Uterus (tissue), 2 donors: ENCODE measurements around the gene CELA3A.
"Not testable (repeated sequence)": the region's sequence is repeated elsewhere in the genome, so short reads cannot be mapped to it uniquely, and the experiment has no call there.

ENCODE experiments used
- CTCF ChIP-seq, 4 experiments: fragments of 200-600 bp in 2 of 4; fragments of 450-650 bp in 2 of 4; sonication (generic) in 2 of 4; IDR thresholded peaks; one replicate each; pipeline ENCODE4 v1.5.1; 2016 to 2019; ENCODE audit warnings: antibody characterized with exemption in 4 of 4, mild to moderate bottlenecking in 2 of 4, moderate library complexity in 1 of 4
- POLR2A ChIP-seq, 2 donors: fragments of 450-650 bp; IDR thresholded peaks; one replicate each; pipeline ENCODE4 v1.6.1; 2016; ENCODE audit warnings: antibody characterized with exemption in 2 of 2, mild to moderate bottlenecking in 1 of 2, moderate library complexity in 1 of 2

DNA sequence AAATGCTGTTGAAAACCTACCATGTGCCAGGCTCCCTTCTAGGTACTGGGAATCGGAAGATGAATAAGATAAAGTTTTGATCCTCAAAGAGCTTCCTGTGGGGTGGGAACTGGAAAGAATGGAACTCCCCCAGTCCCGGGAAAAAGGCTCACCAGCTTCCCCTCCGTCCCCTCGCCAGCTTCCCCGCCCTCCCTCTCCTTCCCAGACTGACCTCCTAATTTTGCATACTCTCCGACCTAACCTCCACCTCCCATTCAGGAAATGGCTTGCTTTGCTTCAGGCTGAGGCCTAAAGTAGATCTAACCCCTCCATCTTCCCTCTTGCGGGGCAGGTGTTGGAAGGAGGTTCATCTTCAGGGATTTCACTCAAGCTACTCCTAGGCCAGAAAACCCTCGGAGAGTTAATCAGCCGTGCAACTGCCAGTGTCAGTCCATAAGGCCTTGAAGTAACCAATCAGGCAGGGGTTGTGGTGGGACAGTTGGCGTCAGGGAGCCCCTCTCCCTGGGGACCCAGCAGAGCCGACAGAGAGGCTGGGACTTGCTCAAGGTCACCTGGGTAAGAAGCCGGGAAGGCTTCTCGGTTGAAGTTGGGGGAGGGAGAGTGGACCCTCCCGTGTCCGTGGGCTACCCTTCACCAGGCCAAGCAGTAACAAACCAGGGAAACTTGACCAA lies 2.7 kb upstream of the CELA3A start:
- not testable (repeated sequence) for TF ChIP-seq POLR2A, CTCF (IDR thresholded peaks at IDR 0.05)
